Endothelial cell of umbilical vein (primary cell): ENCODE measurements around the gene LTK.

ENCODE experiments used
- GATA2 ChIP-seq: IDR thresholded peaks from 2 replicates; pipeline ENCODE4 v1.7.0; 2011; ENCODE audit warnings: low read depth, mild to moderate bottlenecking, moderate library complexity, mixed read lengths, low read length; ENCODE audit not compliant: insufficient read length, insufficient read depth
- MAX ChIP-seq: IDR thresholded peaks from 2 replicates; pipeline ENCODE4 v1.6.1; 2011; ENCODE audit not compliant: insufficient read depth, insufficient read length
- TF ChIP-seq, protein P1 (sequence below), 2 donors: IDR thresholded peaks; 1 replicate in 1 of 2; 2 replicates in 1 of 2; pipeline ENCODE4 v1.5.1; 2011; ENCODE audit warnings: low read length in 2 of 2, mild to moderate bottlenecking in 2 of 2, moderate library complexity in 2 of 2, control low read depth in 1 of 2, inconsistent platforms in 1 of 2, low read depth in 1 of 2; ENCODE audit not compliant: insufficient read depth in 1 of 2; ENCODE audit errors: extremely low read depth in 1 of 2

GRCh38 chr15:41501191-41501917, 12.3 kb downstream of the LTK start:
- TF ChIP-seq, protein P1, sequence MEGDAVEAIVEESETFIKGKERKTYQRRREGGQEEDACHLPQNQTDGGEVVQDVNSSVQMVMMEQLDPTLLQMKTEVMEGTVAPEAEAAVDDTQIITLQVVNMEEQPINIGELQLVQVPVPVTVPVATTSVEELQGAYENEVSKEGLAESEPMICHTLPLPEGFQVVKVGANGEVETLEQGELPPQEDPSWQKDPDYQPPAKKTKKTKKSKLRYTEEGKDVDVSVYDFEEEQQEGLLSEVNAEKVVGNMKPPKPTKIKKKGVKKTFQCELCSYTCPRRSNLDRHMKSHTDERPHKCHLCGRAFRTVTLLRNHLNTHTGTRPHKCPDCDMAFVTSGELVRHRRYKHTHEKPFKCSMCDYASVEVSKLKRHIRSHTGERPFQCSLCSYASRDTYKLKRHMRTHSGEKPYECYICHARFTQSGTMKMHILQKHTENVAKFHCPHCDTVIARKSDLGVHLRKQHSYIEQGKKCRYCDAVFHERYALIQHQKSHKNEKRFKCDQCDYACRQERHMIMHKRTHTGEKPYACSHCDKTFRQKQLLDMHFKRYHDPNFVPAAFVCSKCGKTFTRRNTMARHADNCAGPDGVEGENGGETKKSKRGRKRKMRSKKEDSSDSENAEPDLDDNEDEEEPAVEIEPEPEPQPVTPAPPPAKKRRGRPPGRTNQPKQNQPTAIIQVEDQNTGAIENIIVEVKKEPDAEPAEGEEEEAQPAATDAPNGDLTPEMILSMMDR (IDR thresholded peaks at IDR 0.05; ENCODE audit: extremely low read depth in 1 of 2, insufficient read depth in 1 of 2, low read depth in 1 of 2, low read length in 2 of 2): no peak
- no peak for TF ChIP-seq GATA2
- TF ChIP-seq MAX: no peak
